GM12874 (cell line): ENCODE data around the gene PRKAG2.

Experiments used
- CTCF ChIP-seq: IDR thresholded peaks from 2 replicates; pipeline ENCODE4 v1.5.1; 2011; ENCODE audit warnings: low read depth, mild to moderate bottlenecking, control low read depth, low read length, moderate library complexity; ENCODE audit not compliant: insufficient read depth

Gene PRKAG2

GRCh38 chr7:151699147-151699927, 177.6 kb downstream of the PRKAG2 start:
- TF ChIP-seq CTCF: no peak

- no peak for TF ChIP-seq CTCF
Measured at GRCh38 chr7:151697942-151698341, 179.0 kb downstream of the PRKAG2 start.

GRCh38 chr7:151697515-151697895, 179.4 kb downstream of the PRKAG2 start:
- no peak for TF ChIP-seq CTCF

GRCh38 chr7:151696721-151697514, 180.0 kb downstream of the PRKAG2 start:
- no peak for TF ChIP-seq CTCF

GRCh38 chr7:151695951-151696541, 180.9 kb downstream of the PRKAG2 start:
- TF ChIP-seq CTCF: no peak

- no peak for TF ChIP-seq CTCF
Measured at GRCh38 chr7:151694828-151695580, 181.9 kb downstream of the PRKAG2 start.

GRCh38 chr7:151694441-151694827, 182.5 kb downstream of the PRKAG2 start:
- no peak for TF ChIP-seq CTCF
